GM12878 (cell line): ENCODE results near the gene WWC2. TPM values are rescaled to one million over a fixed set of nuclear protein-coding genes. Genes with fewer than 3 reads are reported as not detected.
A peak's percentile ranks its signal among the peaks of the same experiment; 100 is the strongest.

Source experiments
- ATAC-seq: fragments of 200-7000 bp; cut with Tn5 transposase; 3 replicates; pipeline ENCODE4 v1.9.1; 2020; ENCODE audit warnings: mild to moderate bottlenecking, moderate library complexity
- BruUV-seq: library from RNA; stranded (reverse); fragments of 400-500 nt; replicated peaks from 2 replicates; lab custom pipeline; 2021; lab: Mats Ljungman, UMichigan
- CTCF ChIA-PET: fragments of 300-600 bp; sonication (Branson Sonifier 250); formaldehyde crosslinking; extraction: SDS; loops from one replicate; lab custom pipeline; 2021; ENCODE audit warnings: inconsistent platforms; lab: Yijun Ruan, JAX
- POLR2A ChIA-PET: fragments of 350-600 bp; formaldehyde crosslinking; extraction: SDS; loops from one replicate; lab custom pipeline; 2021; ENCODE audit warnings: inconsistent platforms; lab: Charles Lee
- RAD21 ChIA-PET: fragments of 300-600 bp; sonication (Branson Sonifier 250); formaldehyde crosslinking; loops from one replicate; lab custom pipeline; 2023; ENCODE audit warnings: antibody characterized with exemption; ENCODE audit not compliant: unreplicated experiment; lab: Charles Lee
- SMC1A ChIA-PET: fragments of 300-600 bp; sonication (Branson Sonifier 250); formaldehyde crosslinking; loops from one replicate; lab custom pipeline; 2023; ENCODE audit not compliant: unreplicated experiment, uncharacterized antibody; lab: Charles Lee
- DNase-seq: peaks from one replicate; pipeline ENCODE4 v3.0.0-alpha.2; 2011; ENCODE audit warnings: low read depth, low spot score
- FAIRE-seq: peaks from 3 replicates; lab custom pipeline; 2011; peaks lifted over from hg19 to GRCh38; lab: Jason Lieb, UNC
- H2AFZ ChIP-seq: 2 replicates; pipeline ENCODE4 v1.6.0; 2011; ENCODE audit warnings: low read depth, low read length, control low read depth; ENCODE audit not compliant: control insufficient read depth
- H3K27ac ChIP-seq: 2 replicates; pipeline ENCODE4 v1.5.1; 2011; ENCODE audit warnings: control low read depth; ENCODE audit not compliant: control insufficient read depth, insufficient read depth
- H3K27me3 ChIP-seq, 2 experiments: replicated peaks in 1 of 2; 2 replicates each; pipeline versions ENCODE4 v1.6.0 to v1.6.1; 2011; ENCODE audit warnings: low read length in 1 of 2; ENCODE audit not compliant: control insufficient read depth in 2 of 2, insufficient read depth in 2 of 2
- H3K36me3 ChIP-seq, 2 experiments: 2 replicates each; pipeline ENCODE4 v1.5.1; 2011; ENCODE audit warnings: low read length in 1 of 2; ENCODE audit not compliant: control insufficient read depth in 2 of 2, insufficient read depth in 2 of 2
- H3K4me1 ChIP-seq: 2 replicates; pipeline ENCODE4 v1.6.1; 2011; ENCODE audit warnings: mild to moderate bottlenecking, low read length, moderate library complexity, mixed read lengths; ENCODE audit not compliant: control insufficient read depth, insufficient read depth
- H3K4me2 ChIP-seq: 2 replicates; pipeline ENCODE4 v1.6.0; 2011; ENCODE audit warnings: control low read depth; ENCODE audit not compliant: control insufficient read depth, insufficient read depth
- H3K4me3 ChIP-seq: fragments of 200-600 bp; sonication (generic); 2 replicates; pipeline ENCODE4 v1.5.1; 2016
- H3K79me2 ChIP-seq: 2 replicates; pipeline ENCODE4 v1.6.0; 2011; ENCODE audit warnings: low read length; ENCODE audit not compliant: control insufficient read depth, insufficient read depth
- H3K9ac ChIP-seq: 2 replicates; pipeline ENCODE4 v1.8.0; 2011; ENCODE audit warnings: low read length, control low read depth, mixed read lengths; ENCODE audit not compliant: control insufficient read depth, insufficient read depth
- H3K9me3 ChIP-seq: replicated peaks from 3 replicates; pipeline ENCODE4 v1.5.1; 2011; ENCODE audit warnings: mild to moderate bottlenecking, low read length; ENCODE audit not compliant: control insufficient read depth, insufficient read depth
- H4K20me1 ChIP-seq: 2 replicates; pipeline ENCODE4 v1.6.0; 2011; ENCODE audit not compliant: control insufficient read depth, insufficient read depth
- ASH2L ChIP-seq: fragments of 300-600, 200-600 bp; sonication (generic); IDR thresholded peaks from 2 replicates; pipeline ENCODE4 v1.6.1; 2017; ENCODE audit warnings: low read depth, mild to moderate bottlenecking, borderline replicate concordance
- EZH2 ChIP-seq: IDR thresholded peaks from 2 replicates; pipeline ENCODE4 v1.6.1; 2012; ENCODE audit warnings: low read depth, mild to moderate bottlenecking, control low read depth, inconsistent platforms, low read length, borderline replicate concordance; ENCODE audit not compliant: control insufficient read depth
- GABPA ChIP-seq: IDR thresholded peaks from 2 replicates; pipeline ENCODE4 v1.6.1; 2014; ENCODE audit warnings: antibody characterized with exemption, low read depth, mild to moderate bottlenecking, inconsistent platforms
- JUNB ChIP-seq: IDR thresholded peaks from 2 replicates; pipeline ENCODE4 v1.6.1; 2016; ENCODE audit warnings: antibody characterized with exemption, mild to moderate bottlenecking
- KAT2A ChIP-seq: conservative IDR thresholded peaks from 2 replicates; pipeline ENCODE4 v1.6.1; 2011; ENCODE audit warnings: low read depth, low read length; ENCODE audit not compliant: control insufficient read depth
- NFXL1 ChIP-seq: fragments of 450-650 bp; IDR thresholded peaks from 2 replicates; pipeline ENCODE4 v1.6.1; 2017; ENCODE audit warnings: antibody characterized with exemption, mild to moderate bottlenecking, borderline replicate concordance
- RCOR1 ChIP-seq: conservative IDR thresholded peaks from 2 replicates; pipeline ENCODE4 v1.6.1; 2012; ENCODE audit warnings: low read depth, low read length, improper control_type of control experiment
- RELA ChIP-seq: fragments of 450-650 bp; IDR thresholded peaks from 2 replicates; pipeline ENCODE4 v1.8.0; 2014; ENCODE audit warnings: borderline replicate concordance; ENCODE audit not compliant: partially characterized antibody
- SMAD5 ChIP-seq: IDR thresholded peaks from 2 replicates; pipeline ENCODE4 v1.6.1; 2016; ENCODE audit warnings: antibody characterized with exemption, low read depth
- SUZ12 ChIP-seq: fragments of 200-600 bp; sonication (generic); IDR thresholded peaks from one replicate; pipeline ENCODE4 v1.6.1; 2018; ENCODE audit warnings: antibody characterized with exemption, mild to moderate bottlenecking; ENCODE audit not compliant: unreplicated experiment
- TARDBP ChIP-seq: IDR thresholded peaks from 2 replicates; pipeline ENCODE4 v1.6.1; 2016; ENCODE audit warnings: borderline replicate concordance
- TBL1XR1 ChIP-seq: IDR thresholded peaks from 2 replicates; pipeline ENCODE4 v1.6.1; 2012; ENCODE audit warnings: low read depth, low read length, improper control_type of control experiment
- WGBS: methylation state at CpG from one replicate; pipeline ENCODE4 v1.1.6; 2016; ENCODE audit warnings: low lambda C conversion rate; ENCODE audit not compliant: insufficient replicate concordance, insufficient coverage; ENCODE audit errors: missing lambda C conversion rate; 5-methylcytosine and 5-hydroxymethylcytosine counted together
- in situ Hi-C: fragments of 300-500 bp; cut with MboI; formaldehyde crosslinking; loops from 9 replicates; pipeline ENCODE4 v1.14.3; 2018; ENCODE audit warnings: mixed read lengths
- intact Hi-C: fragments of 100-400 bp; cut with micrococcal nuclease; formaldehyde crosslinking; loops from one replicate; pipeline ENCODE4 v1.14.2; 2022; ENCODE audit not compliant: unreplicated experiment
- polyA plus RNA-seq, 11 experiments: library from polyadenylated mRNA; depleted of rRNA in 4 of 11; unstranded in 6 of 11; stranded (reverse) in 5 of 11; fragments of >200 nt; fragmentation: Nextera tagmentation in 4 of 11; fragmentation: Illumina TruSeq in 1 of 11; extraction: Ambion mirVana in 4 of 11; extraction: Trizol in 1 of 11; gene quantifications; 1 replicate in 1 of 11; 2 replicates in 10 of 11; pipeline versions ENCODE4 v1.2.1 to v1.2.3, GENCODE V29; 2011 to 2016; ENCODE audit warnings: inconsistent platforms in 2 of 11, missing spikeins in 2 of 11, low read depth in 1 of 11
- total RNA-seq, 4 experiments: library from RNA; depleted of rRNA in 3 of 4; stranded (reverse); fragments of >200 nt in 3 of 4; fragmentation: Illumina TruSeq in 1 of 4; extraction: Trizol in 1 of 4; gene quantifications; 2 replicates each; pipeline versions ENCODE4 v1.2.1 to v1.2.3, GENCODE V29; 2013 to 2021
- TF ChIP-seq, protein P1 (sequence below): fragments of 450-650 bp; conservative IDR thresholded peaks from 2 replicates; pipeline ENCODE4 v1.6.1; 2017; ENCODE audit warnings: mild to moderate bottlenecking, moderate library complexity
- TF ChIP-seq, protein P2 (sequence below): IDR thresholded peaks from 2 replicates; pipeline ENCODE4 v1.6.1; 2011; ENCODE audit warnings: low read depth, mild to moderate bottlenecking, low read length, moderate library complexity, borderline replicate concordance; ENCODE audit errors: extremely low read depth
- TF ChIP-seq, protein P3 (sequence below): IDR thresholded peaks from 2 replicates; pipeline ENCODE4 v1.6.1; 2012; ENCODE audit warnings: low read depth, low read length, improper control_type of control experiment

The WWC2 gene
- total and polyA plus RNA-seq, 10 of the 15 experiments (the other 5 are each of a cell fraction or from before 2014, with no cell fraction given) = 0.02 to 0.72 (median 0.06) TPM; not detected in 3

DNA sequence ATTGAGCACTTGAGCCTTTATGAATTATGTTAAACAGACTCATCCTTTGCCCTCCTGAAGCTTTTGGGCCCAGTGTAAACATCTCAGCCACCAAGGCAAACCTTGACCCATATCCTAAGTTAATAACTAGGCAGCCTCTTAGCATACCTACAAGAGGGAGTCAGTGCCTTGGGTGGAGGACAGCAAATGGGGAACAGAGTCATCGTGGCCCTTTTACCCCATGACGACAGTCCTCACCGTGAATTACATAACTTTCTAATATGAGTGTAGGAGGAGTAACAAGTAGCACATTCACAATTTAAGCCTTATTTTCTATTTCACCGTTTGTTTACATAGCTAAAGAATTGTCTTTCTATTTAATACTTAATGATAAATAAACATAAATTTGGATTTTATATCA is 204.2 kb downstream of the WWC2 start:
- POLR2A ChIA-PET = interaction anchor here (1.5 kb wide), 1 partner anchor 17 kb away, joined by 3 read pairs; no protein-coding TSS in a partner anchor

DNA sequence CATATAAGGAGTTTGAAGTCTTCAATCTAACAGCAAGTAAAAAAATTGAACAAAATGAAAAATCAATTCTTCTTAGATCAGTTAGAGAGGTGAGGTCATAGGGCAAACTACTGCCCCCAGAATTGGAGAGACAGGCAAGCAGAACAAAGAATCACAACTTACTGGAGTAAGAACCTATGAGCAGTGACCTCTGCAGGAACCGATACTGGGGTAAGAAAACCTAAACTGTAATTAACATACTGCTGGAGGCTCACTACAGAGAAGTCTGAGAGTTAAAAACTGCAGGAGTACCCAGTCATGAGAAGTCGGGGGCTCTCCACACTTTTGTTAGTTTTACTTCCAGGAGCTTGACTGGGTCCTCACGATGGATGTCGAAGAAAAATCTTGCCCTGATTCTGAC is 205.0 kb downstream of the WWC2 start:
- Histone ChIP-seq H3K4me2 (no peak overlapping the region), H3K79me2 (no peaks in the 10 kb centered on the region), H3K4me1 (no peaks in the 10 kb centered on the region), H3K4me3 (no peak overlapping the region), H3K27me3 (no peaks in the 10 kb centered on the region), H3K36me3 (no peaks in the 10 kb centered on the region), H3K9ac (no peak overlapping the region), H4K20me1 (no peaks in the 10 kb centered on the region), H3K9me3 (no peaks in the 10 kb centered on the region), H3K27ac (no peak overlapping the region), H2AFZ (no peak overlapping the region)
- RAD21 ChIA-PET = no interaction called here
- ATAC-seq (peak; percentile 65), FAIRE-seq (no peak), DNase-seq (no peak)
- SMC1A ChIA-PET = no interaction called here
- CTCF ChIA-PET = interaction anchor here (0.7 to 2.1 kb wide), 2 partner anchors 42 to 497 kb away, joined by 3 to 6 read pairs; no protein-coding TSS in a partner anchor
- WGBS = 37% methylated on average over 4 of the region's 4 CpGs
- intact Hi-C loops (no loop called here), in situ Hi-C loops (no loop called here)
- POLR2A ChIA-PET = no interaction called here
- no TSS peak for BruUV-seq
- TF ChIP-seq, protein P1, sequence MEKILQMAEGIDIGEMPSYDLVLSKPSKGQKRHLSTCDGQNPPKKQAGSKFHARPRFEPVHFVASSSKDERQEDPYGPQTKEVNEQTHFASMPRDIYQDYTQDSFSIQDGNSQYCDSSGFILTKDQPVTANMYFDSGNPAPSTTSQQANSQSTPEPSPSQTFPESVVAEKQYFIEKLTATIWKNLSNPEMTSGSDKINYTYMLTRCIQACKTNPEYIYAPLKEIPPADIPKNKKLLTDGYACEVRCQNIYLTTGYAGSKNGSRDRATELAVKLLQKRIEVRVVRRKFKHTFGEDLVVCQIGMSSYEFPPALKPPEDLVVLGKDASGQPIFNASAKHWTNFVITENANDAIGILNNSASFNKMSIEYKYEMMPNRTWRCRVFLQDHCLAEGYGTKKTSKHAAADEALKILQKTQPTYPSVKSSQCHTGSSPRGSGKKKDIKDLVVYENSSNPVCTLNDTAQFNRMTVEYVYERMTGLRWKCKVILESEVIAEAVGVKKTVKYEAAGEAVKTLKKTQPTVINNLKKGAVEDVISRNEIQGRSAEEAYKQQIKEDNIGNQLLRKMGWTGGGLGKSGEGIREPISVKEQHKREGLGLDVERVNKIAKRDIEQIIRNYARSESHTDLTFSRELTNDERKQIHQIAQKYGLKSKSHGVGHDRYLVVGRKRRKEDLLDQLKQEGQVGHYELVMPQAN = no peak
- TF ChIP-seq JUNB = no peak
- TF ChIP-seq TARDBP = no peak
- no peak for TF ChIP-seq RELA
- no peak for TF ChIP-seq SMAD5
- no peak for TF ChIP-seq EZH2
- no peak for TF ChIP-seq KAT2A
- TF ChIP-seq, protein P2, sequence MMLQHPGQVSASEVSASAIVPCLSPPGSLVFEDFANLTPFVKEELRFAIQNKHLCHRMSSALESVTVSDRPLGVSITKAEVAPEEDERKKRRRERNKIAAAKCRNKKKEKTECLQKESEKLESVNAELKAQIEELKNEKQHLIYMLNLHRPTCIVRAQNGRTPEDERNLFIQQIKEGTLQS = no peak
- TF ChIP-seq ASH2L = no peak
- TF ChIP-seq TBL1XR1 = no peak
- TF ChIP-seq SUZ12 = no peak

More for the DNA sequence above, 204.2 kb downstream of the WWC2 start:
- CTCF ChIA-PET = interaction anchor here (0.7 to 2.1 kb wide), 2 partner anchors 41 to 496 kb away, joined by 3 to 6 read pairs; no protein-coding TSS in a partner anchor
- no peaks in the 10 kb centered on the region for H3K79me2 ChIP-seq
- SMC1A ChIA-PET = no interaction called here
- no peak for DNase-seq
- no peak for ATAC-seq
- RAD21 ChIA-PET = no interaction called here
- intact Hi-C loops = no loop called here
- H3K4me3 ChIP-seq = no peak overlapping the region
- H3K4me1 ChIP-seq = no peaks in the 10 kb centered on the region
- H4K20me1 ChIP-seq = no peaks in the 10 kb centered on the region
- H3K9me3 ChIP-seq = no peaks in the 10 kb centered on the region
- no peaks in the 10 kb centered on the region for H3K27me3 ChIP-seq
- in situ Hi-C loops = no loop called here
- 39% methylated on average over 4 of the region's 4 CpGs for WGBS
- TF ChIP-seq NFXL1 (no peak), RCOR1 (no peak), GABPA (no peak)
- TF ChIP-seq, protein P3, sequence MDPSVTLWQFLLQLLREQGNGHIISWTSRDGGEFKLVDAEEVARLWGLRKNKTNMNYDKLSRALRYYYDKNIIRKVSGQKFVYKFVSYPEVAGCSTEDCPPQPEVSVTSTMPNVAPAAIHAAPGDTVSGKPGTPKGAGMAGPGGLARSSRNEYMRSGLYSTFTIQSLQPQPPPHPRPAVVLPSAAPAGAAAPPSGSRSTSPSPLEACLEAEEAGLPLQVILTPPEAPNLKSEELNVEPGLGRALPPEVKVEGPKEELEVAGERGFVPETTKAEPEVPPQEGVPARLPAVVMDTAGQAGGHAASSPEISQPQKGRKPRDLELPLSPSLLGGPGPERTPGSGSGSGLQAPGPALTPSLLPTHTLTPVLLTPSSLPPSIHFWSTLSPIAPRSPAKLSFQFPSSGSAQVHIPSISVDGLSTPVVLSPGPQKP = no peak
- no peak overlapping the region for H2AFZ ChIP-seq
- no peak overlapping the region for H3K4me2 ChIP-seq
- H3K36me3 ChIP-seq = no peaks in the 10 kb centered on the region
- H3K9ac ChIP-seq = no peak overlapping the region
- no TSS peak for BruUV-seq
- H3K27ac ChIP-seq = no peak overlapping the region
- no peak for FAIRE-seq
